HEK293 (cell line): ENCODE data around the gene COL1A2.

Source experiments
- KLF1 ChIP-seq: fragments of 450-650 bp; formaldehyde crosslinking; IDR thresholded peaks from 2 replicates; pipeline ENCODE4 v1.5.1; 2016; ENCODE audit warnings: missing biosample characterization, missing genetic modification characterization
- SETDB1 ChIP-seq: IDR thresholded peaks from one replicate; pipeline ENCODE4 v1.6.1; 2017; ENCODE audit warnings: mild to moderate bottlenecking, low read length, moderate library complexity, mixed read lengths; ENCODE audit not compliant: insufficient read length
- ZBTB7A ChIP-seq: fragments of 450-650 bp; formaldehyde crosslinking; IDR thresholded peaks from 2 replicates; pipeline ENCODE4 v1.5.1; 2016; ENCODE audit warnings: low read depth, missing biosample characterization, missing genetic modification characterization
- ZNF114 ChIP-seq: fragments of 450-650 bp; formaldehyde crosslinking; IDR thresholded peaks from 2 replicates; pipeline ENCODE4 v1.5.0; 2017; ENCODE audit warnings: missing biosample characterization, missing genetic modification characterization
- ZNF132 ChIP-seq: fragments of 450-650 bp; formaldehyde crosslinking; IDR thresholded peaks from 2 replicates; pipeline ENCODE4 v1.5.1; 2017; ENCODE audit warnings: missing biosample characterization, missing genetic modification characterization, borderline replicate concordance
- ZNF155 ChIP-seq: fragments of 450-650 bp; formaldehyde crosslinking; IDR thresholded peaks from 2 replicates; pipeline ENCODE4 v1.5.1; 2016; ENCODE audit warnings: missing biosample characterization, missing genetic modification characterization
- ZNF184 ChIP-seq: fragments of 450-650 bp; IDR thresholded peaks from 2 replicates; pipeline ENCODE4 v1.5.1; 2018; ENCODE audit warnings: missing biosample characterization, mild to moderate bottlenecking, missing genetic modification characterization
- TF ChIP-seq, protein P1 (sequence below): fragments of 450-650 bp; formaldehyde crosslinking; IDR thresholded peaks from 2 replicates; pipeline ENCODE4 v1.5.1; 2016; ENCODE audit warnings: missing biosample characterization, missing genetic modification characterization
- TF ChIP-seq, protein P2 (sequence below): fragments of 450-650 bp; IDR thresholded peaks from 2 replicates; pipeline ENCODE4 v1.5.1; 2018; ENCODE audit warnings: missing biosample characterization, mild to moderate bottlenecking, missing genetic modification characterization
- TF ChIP-seq, protein P3 (sequence below): fragments of 450-650 bp; IDR thresholded peaks from 2 replicates; pipeline ENCODE4 v1.5.1; 2018; ENCODE audit warnings: missing biosample characterization, missing genetic modification characterization
- TF ChIP-seq, protein P4 (sequence below): fragments of 450-650 bp; formaldehyde crosslinking; conservative IDR thresholded peaks from 2 replicates; pipeline ENCODE4 v1.5.1; 2016; ENCODE audit warnings: low read depth, missing biosample characterization, missing genetic modification characterization
- TF ChIP-seq, protein P5 (sequence below): fragments of 450-650 bp; formaldehyde crosslinking; IDR thresholded peaks from 2 replicates; pipeline ENCODE4 v1.5.1; 2016; ENCODE audit warnings: missing biosample characterization, missing genetic modification characterization, low read depth

DNA sequence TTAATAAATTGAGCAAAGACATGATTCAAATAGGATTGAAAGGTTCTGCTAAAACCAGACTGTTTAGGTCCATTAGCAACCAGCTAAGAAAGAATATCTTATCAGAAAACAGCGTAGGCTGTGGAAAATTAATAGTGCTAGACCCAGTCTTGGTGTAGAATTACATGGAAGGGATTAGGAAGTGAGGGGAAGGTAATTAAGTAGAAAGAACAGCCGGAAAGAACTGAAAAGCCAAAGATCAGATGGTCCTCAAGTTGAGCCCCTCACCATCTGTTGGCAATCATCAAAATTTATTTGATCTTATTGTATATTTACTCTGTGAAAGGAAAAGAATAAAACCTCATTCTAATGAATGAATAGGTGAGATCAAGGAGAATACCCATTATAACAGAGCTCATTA is 50.1 kb downstream of the COL1A2 start:
- TF ChIP-seq, protein P1, sequence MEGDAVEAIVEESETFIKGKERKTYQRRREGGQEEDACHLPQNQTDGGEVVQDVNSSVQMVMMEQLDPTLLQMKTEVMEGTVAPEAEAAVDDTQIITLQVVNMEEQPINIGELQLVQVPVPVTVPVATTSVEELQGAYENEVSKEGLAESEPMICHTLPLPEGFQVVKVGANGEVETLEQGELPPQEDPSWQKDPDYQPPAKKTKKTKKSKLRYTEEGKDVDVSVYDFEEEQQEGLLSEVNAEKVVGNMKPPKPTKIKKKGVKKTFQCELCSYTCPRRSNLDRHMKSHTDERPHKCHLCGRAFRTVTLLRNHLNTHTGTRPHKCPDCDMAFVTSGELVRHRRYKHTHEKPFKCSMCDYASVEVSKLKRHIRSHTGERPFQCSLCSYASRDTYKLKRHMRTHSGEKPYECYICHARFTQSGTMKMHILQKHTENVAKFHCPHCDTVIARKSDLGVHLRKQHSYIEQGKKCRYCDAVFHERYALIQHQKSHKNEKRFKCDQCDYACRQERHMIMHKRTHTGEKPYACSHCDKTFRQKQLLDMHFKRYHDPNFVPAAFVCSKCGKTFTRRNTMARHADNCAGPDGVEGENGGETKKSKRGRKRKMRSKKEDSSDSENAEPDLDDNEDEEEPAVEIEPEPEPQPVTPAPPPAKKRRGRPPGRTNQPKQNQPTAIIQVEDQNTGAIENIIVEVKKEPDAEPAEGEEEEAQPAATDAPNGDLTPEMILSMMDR (tag by site-specific recombination): no peak
- no peak for TF ChIP-seq ZNF184 (tag by site-specific recombination)
- TF ChIP-seq, protein P2, sequence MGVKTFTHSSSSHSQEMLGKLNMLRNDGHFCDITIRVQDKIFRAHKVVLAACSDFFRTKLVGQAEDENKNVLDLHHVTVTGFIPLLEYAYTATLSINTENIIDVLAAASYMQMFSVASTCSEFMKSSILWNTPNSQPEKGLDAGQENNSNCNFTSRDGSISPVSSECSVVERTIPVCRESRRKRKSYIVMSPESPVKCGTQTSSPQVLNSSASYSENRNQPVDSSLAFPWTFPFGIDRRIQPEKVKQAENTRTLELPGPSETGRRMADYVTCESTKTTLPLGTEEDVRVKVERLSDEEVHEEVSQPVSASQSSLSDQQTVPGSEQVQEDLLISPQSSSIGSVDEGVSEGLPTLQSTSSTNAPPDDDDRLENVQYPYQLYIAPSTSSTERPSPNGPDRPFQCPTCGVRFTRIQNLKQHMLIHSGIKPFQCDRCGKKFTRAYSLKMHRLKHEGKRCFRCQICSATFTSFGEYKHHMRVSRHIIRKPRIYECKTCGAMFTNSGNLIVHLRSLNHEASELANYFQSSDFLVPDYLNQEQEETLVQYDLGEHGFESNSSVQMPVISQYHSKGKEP (tag by site-specific recombination): no peak
- TF ChIP-seq, protein P3, sequence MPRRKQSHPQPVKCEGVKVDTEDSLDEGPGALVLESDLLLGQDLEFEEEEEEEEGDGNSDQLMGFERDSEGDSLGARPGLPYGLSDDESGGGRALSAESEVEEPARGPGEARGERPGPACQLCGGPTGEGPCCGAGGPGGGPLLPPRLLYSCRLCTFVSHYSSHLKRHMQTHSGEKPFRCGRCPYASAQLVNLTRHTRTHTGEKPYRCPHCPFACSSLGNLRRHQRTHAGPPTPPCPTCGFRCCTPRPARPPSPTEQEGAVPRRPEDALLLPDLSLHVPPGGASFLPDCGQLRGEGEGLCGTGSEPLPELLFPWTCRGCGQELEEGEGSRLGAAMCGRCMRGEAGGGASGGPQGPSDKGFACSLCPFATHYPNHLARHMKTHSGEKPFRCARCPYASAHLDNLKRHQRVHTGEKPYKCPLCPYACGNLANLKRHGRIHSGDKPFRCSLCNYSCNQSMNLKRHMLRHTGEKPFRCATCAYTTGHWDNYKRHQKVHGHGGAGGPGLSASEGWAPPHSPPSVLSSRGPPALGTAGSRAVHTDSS (tag by site-specific recombination): no peak
- TF ChIP-seq ZBTB7A (tag by site-specific recombination): no peak
- no peak for TF ChIP-seq KLF1
- TF ChIP-seq, protein P4, sequence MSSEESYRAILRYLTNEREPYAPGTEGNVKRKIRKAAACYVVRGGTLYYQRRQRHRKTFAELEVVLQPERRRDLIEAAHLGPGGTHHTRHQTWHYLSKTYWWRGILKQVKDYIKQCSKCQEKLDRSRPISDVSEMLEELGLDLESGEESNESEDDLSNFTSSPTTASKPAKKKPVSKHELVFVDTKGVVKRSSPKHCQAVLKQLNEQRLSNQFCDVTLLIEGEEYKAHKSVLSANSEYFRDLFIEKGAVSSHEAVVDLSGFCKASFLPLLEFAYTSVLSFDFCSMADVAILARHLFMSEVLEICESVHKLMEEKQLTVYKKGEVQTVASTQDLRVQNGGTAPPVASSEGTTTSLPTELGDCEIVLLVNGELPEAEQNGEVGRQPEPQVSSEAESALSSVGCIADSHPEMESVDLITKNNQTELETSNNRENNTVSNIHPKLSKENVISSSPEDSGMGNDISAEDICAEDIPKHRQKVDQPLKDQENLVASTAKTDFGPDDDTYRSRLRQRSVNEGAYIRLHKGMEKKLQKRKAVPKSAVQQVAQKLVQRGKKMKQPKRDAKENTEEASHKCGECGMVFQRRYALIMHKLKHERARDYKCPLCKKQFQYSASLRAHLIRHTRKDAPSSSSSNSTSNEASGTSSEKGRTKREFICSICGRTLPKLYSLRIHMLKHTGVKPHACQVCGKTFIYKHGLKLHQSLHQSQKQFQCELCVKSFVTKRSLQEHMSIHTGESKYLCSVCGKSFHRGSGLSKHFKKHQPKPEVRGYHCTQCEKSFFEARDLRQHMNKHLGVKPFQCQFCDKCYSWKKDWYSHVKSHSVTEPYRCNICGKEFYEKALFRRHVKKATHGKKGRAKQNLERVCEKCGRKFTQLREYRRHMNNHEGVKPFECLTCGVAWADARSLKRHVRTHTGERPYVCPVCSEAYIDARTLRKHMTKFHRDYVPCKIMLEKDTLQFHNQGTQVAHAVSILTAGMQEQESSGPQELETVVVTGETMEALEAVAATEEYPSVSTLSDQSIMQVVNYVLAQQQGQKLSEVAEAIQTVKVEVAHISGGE (tag by site-specific recombination): no peak
- no peak for TF ChIP-seq SETDB1
- TF ChIP-seq, protein P5, sequence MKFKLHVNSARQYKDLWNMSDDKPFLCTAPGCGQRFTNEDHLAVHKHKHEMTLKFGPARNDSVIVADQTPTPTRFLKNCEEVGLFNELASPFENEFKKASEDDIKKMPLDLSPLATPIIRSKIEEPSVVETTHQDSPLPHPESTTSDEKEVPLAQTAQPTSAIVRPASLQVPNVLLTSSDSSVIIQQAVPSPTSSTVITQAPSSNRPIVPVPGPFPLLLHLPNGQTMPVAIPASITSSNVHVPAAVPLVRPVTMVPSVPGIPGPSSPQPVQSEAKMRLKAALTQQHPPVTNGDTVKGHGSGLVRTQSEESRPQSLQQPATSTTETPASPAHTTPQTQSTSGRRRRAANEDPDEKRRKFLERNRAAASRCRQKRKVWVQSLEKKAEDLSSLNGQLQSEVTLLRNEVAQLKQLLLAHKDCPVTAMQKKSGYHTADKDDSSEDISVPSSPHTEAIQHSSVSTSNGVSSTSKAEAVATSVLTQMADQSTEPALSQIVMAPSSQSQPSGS (tag by site-specific recombination): no peak
- no peak for TF ChIP-seq ZNF155 (tag by site-specific recombination)
- no peak for TF ChIP-seq ZNF132 (tag by site-specific recombination)
- TF ChIP-seq ZNF114 (tag by site-specific recombination): no peak
